GM19193 (cell line): ENCODE results near the gene ALG12.

Source experiments
- POLR2A ChIP-seq: IDR thresholded peaks from 4 replicates; pipeline ENCODE4 v1.6.1; 2011; ENCODE audit not compliant: insufficient read depth, insufficient read length; ENCODE audit errors: extremely low read depth

ALG12 gene

DNA sequence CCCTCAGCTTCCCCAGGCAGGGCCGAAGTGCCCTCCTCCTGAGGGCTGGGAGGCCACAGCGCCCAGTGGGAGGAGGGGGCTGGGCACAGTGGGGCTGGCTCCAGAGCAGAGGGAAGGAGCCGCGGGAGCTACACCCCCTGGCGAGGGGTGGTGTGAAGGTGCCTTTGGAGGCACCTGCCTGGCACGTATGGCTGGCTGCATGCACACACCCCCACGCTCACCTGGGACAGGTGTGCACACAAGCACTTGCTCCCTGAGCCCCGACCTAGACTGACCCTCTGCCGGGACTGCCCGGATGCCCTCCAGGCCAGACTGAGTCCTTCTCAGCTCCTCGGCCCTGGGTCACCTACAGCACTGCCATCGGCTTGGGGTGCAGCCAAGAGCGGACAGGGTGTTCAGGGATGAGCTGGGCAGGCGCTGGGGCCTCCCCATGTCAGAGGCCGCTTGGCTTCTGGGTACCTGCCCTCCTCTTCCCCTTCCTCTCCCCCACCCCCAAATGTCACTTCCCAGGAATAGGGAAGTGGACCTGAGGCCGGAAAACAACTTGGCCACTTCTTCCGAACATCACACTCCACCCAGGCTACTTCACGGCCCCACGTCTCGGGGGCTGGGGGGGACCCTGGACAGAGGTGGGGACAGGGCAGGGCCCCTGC, 34.9 kb upstream of the ALG12 start:
- no peak for TF ChIP-seq POLR2A

DNA sequence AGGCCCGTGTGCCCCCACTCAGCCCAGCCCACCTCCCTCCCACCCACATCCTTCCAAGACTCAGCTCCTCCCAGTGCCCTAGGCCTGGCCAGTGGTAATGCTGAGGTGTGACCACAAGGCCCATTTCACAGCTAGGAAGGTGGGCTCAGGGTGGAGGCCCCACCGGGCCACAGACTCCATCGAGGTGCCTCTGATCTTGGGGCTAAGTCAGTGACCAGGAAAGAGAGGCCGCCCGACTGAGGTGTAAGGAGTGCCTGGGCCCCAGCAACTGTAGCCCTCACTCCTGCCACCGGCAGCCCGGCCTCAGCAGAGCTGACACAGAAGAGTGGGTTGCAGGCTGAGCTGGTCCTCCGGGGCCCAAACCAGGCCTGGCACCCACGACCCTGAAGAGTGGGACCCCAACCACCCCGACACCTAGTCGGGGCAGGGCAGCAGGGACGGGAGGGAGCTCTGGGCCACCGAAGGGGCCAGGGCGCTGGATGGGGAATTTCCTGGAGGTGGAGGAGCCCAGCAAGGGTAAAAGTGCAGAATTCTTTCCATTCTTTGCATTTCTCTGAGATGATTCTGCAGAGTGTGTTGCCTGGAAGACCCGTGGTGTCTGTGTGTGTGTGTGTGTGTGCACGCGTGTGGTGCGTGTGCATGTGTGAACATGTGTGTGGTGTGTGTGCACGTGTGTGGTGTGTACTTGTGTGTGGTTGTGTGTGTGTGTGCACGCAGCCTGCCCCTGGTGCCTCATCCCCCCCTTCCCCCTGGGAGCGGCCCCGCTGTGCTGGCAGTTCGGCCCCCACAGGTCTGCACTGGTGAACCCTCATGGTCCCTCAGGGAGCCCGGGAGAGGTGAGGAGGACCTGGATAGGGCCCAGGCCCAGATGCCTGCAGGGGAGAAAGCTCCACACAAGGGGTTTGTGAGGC, 34.0 kb upstream of the ALG12 start:
- no peak for TF ChIP-seq POLR2A

DNA sequence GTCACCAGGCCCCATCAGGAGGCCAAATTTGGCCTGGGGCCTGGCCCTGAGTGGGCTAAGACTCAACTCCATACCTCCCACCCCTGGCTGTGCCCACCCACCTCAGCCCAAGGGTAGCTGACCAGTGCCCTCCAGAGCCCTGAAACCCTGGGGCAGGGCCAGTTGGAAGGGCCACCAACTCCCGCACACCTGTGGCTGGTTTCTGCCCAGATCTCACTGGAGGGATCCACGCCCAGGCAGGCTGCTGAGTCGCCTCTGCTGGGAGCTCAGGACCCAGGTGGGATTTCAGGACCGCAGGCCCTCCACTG, 33.4 kb upstream of the ALG12 start:
- no peak for TF ChIP-seq POLR2A

DNA sequence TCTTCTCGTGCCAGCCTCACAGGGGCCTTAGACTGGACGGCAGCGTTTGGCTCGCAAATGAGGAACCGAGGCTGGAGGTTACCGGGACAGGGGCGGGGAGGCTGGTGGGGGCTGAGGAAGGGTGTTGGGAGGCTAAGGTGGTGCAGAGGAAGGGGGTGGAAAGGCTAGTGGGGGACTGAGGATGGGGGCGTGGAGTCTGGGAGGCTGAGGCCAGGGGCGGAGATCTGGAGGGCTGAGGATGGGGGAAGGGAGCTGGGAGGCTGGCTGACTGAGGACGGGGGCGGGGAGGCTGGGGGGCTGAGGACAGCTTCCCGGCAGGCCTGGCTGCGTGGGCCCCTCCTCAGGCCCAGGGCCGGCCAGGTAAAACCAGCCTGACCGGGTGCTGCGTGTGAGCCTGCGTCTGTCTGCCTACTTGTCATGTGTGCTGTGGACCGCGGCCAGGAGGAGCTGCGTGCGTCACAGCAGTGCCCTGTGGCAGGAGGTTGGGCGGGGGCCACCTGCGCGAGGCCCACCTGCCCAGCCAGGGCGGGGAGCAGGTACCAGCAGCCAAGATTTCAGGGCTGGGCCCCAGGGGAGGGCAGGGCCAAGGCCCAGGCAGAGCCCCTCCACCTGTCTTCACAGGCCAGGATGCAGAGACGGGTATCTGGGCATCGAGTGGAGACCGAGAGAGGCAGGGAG, 32.9 kb upstream of the ALG12 start:
- no peak for TF ChIP-seq POLR2A

DNA sequence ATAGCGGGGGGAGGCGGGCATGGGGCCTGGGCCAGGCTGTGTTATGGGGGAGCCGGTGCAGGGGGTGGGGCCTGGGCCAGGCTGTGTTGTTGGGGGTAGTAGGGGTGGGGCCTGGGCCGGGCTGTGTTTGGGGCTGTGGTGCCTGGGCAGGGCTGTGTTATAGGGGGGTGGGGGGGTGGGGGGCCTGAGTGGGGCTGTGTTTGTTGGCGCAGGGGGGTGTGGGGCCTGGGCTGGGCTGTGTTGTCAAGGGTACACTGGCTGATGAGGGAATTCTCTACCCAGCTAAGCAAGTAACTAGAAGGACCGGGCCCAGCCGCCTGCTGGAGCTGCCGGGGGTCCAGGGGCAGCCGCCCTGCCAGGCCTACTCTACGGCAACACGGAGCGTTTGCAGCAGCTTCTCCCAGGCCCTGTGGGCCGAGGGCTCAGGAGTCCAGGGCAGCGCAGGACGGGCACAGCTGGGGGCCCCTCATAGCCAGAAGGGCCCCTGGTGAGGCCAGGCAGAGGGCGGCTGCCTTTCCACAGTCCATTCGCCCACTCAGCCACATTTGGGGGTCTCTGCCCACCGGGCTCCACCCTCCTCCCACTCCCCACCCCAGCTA, 32.3 kb upstream of the ALG12 start:
- no peak for TF ChIP-seq POLR2A

DNA sequence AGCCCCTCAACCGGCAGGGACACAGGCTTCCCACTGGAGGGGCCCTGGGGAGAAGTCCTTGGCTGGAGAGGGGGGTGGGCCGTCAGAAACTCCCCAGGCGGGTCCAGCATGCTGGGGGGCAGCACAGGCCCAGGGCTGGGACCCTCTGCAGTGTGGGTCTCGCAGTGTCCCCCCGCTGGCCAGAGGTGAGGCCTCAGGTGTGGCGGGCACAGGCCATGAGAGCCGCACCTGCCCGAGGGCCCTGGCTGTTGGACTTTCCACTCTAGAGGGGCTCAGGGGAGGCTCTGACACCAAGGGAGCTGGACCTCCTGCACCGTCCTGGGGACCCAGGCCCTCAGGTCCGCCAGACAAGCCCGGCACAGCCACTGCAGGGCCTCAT, 31.7 kb upstream of the ALG12 start:
- no peak for TF ChIP-seq POLR2A

DNA sequence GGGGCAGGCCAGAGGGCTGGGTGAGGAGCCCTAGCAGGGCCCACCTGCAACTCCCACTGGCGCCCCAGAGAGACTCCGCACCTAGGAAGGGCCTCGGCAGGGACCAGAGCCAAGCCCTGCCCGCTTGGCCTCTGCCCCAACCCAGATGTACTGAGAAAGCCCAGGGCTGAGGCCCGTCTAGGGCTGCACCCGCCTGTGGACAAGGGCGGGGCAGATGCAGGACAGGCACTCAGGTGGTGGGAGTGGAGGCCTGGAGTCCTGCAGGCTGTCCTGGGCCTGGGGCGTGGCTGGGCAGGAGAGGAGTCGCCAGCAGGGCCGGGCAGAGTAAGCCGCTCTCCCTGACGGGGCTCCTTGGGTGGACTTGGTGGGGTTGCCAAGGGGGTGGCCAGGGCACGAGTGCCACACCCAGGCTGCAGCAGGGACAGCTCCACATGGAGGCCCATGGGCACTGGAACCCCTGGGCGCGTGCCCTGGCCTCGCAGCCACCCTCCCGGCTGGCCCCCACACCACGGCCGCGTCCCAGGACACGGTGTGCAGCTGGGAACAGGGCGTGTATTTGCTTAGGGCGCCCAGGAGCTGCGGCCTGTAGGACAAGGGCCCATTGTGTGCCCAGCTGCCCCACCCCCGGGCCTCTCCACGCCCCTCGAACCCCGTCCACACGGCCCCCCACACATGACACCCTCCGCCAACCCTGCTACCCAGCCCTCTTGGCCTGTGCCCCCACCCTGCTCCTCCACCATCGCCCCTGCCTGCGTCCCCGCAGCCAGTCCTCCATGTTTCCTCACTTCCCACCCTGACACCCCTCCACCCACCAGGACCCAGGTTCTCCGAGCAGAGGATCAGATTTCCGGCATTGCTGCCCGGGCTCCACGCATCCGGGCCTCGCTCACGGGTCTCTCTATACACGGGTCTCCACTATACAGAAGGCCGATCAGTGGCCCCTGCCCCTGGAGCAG, 31.0 kb upstream of the ALG12 start:
- TF ChIP-seq POLR2A = no peak

DNA sequence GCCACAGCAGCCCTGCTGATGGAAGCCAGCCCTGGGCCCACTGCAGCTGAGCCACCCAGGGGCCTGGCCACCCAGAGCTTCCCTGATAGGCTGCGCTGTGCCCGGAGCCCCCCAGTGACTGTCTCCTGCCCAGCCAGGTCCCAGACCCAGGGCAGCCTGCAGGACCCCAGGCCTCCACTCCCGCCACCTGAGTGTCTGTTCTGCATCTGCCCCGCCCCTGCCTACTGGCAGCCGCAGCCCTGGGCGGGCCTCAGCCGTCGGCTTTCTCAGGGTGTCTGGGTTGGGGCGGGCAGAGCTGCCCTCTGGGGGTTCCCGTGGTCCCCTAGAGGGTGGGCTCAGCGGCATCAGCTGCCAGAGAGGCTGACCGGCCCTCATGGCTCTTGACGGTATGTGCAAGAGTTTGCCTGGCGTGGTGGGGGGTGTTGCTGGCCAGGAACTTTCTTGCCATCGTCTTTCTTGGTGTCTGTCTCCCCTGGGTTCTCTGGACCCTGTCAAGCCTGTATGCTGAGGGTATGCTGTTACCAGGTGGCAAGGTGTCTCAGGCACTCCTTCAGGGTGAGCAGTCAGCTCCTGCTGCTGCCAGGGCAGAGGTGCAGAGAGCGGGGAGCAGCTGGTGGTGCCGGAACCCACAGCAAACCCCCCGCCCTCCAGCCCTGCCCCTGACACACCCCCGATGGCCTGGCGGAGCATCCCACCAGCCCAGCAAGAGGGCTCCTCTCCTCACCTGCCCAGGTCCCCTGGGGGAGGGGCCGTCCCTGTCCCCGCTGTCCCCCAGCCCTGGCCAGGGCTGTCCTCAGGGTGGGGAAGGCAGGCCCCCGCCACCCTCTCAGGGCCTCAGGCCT, 30.1 kb upstream of the ALG12 start:
- no peak for TF ChIP-seq POLR2A

DNA sequence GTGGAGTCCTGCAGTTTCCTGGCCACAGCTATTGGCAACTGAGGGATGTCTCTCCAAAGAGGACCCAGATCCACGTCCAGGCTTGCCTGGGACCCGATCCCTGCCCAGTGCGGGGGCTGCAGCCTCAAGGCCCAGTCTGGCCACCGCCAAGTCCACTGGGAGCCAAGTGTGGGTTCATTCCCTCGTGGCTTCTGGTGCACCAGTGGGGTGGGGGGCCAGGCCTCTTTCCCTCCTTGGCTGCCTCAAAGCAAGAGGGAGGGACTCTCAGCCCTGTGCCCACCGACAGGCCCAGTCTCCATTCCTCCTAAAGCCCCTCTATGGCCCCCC, 29.0 kb upstream of the ALG12 start:
- TF ChIP-seq POLR2A = no peak

DNA sequence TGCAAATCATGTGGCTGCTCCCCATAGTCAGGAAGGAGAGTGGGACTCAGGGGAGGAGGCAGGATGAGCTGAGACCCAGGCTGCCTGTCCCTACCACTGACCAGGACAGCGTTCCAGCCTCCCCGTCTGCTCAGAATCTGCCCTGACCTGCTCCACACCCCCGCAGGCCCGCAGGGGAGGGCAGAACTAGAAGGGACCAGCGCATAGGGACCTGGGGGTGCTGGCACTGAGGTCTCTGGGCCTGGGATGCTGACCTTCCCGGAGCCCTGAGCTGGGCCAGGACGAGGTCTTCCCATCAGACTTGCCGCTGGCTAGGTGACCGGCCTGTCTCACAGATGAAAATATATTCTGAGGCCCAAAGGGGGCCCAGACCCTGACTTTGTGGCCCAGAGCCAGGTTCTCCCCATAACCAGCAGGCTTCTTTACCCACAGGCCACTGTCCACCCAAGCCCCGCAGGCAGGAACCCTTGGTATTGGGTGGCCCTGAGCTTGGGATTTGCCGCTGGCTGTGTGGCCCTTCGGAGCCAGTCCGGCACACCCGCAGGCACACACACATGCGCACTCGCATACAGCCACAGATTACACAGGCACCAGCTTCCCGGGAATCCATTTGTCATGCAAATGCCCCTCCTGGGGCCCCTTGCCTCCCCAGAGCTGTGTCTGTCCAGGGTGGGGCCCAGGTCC, 28.5 kb upstream of the ALG12 start:
- no peak for TF ChIP-seq POLR2A

DNA sequence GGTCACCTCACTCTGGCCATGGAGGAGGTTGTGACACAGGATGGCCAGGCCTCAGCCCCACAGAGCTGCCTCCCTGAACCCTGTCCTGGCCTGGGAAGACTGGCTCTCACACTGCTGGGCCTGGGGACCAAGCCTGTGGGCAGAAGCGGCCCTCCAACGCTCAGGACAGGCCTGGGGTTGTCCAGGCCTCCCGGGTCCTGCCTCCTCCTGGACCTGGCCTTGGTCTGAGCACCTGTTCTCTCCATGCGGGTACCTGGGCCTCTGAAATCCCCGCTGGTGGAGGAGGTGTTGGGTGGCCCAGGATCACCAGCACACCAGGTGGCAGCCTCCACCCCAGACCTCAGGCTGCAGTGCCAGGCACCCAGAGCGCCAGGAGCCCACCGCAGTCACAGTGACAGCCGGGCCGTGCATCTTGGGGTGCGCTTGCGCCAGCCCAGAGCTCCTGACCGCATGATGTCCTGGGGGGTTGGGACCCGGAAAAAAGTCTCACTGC, 26.2 kb upstream of the ALG12 start:
- TF ChIP-seq POLR2A = no peak

DNA sequence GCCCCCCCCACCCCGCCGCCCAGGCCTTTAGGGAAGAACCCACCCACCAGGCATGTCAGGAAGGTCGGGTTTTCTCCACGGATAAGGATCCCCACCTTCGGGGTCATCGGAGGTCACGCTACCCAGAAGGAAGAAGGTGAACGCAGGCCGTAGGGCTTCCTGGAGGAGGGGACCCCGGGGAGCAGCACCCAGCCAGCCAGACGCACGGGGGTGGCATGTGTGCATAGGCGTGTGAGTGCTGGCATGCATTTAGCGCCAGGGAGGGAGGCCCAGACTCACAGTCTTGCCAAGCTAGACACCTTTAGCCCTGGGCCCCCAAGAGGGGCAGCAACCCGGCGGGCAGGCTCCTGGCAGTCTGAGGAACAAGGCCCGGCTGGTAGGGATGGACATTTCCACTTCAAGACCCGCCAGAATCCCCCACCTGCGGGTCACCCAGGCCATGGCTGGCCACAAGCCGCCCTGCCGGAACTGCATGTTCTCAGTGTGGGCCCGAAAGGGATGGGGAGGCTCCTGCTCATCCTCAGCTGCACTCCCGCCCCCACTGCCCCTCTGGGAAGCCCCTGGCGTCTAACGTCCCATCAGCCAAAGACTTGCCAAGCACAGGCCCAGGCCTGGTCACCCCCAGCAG, 25.6 kb upstream of the ALG12 start:
- no peak for TF ChIP-seq POLR2A

DNA sequence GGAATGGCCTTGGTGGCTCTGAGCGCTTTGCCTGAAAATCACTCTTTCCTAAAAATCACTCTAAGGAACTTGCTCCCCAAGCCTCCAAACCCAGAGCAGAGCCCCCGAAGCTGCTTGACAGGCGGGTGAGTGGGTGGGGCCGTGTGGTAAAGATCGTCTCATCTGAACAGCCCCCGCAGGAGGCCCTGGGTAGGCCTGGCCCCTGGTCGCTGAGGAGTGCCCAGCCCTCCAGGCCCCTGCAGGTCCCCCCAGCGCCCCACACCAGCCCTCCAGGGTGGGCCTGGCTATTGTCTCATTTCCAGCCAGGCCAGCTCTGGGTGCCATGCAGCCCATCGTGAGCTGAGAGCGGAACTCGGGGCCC, 25.1 kb upstream of the ALG12 start:
- TF ChIP-seq POLR2A = no peak
